ENCODE results near the gene DVL2. TPM values are rescaled to one million over a fixed set of nuclear protein-coding genes. Genes with fewer than 3 reads are reported as not detected.

Gene DVL2
- total and polyA plus RNA-seq, 2 of the 13 experiments (the other 11 are each of a cell fraction or from before 2014, with no cell fraction given): 5.7 to 38.2 TPM

- no peak for TF ChIP-seq MIXL1 (CRISPR knock-in tag; IDR thresholded peaks at IDR 0.05)
- TF ChIP-seq ZNF543 (CRISPR knock-in tag; IDR thresholded peaks at IDR 0.05): no peak
- no peak for TF ChIP-seq RORA (CRISPR knock-in tag; IDR thresholded peaks at IDR 0.05)
- TF ChIP-seq ELF1 (CRISPR knock-in tag; IDR thresholded peaks at IDR 0.05): peak; percentile 43; the same call in 1 of the 2 replicates
- no peak for TF ChIP-seq ZBTB25 (CRISPR knock-in tag; IDR thresholded peaks at IDR 0.05)
- TF ChIP-seq RXRB (CRISPR knock-in tag; IDR thresholded peaks at IDR 0.05; ENCODE audit: borderline replicate concordance): peak; percentile 99
- TF ChIP-seq ZC3H4 (CRISPR knock-in tag; IDR thresholded peaks at IDR 0.05; ENCODE audit: borderline replicate concordance): no peak
- peak; percentile 74; the same call in 1 of the 2 replicates for TF ChIP-seq MXD3 (CRISPR knock-in tag; IDR thresholded peaks at IDR 0.05)
- TF ChIP-seq REPIN1 (CRISPR knock-in tag; IDR thresholded peaks at IDR 0.05; ENCODE audit: borderline replicate concordance, low read depth): 0 out of 2 replicates have a peak, but pooled peaks have one; percentile 16
- TF ChIP-seq SAP130 (CRISPR knock-in tag; IDR thresholded peaks at IDR 0.05; ENCODE audit: low read depth): peak; percentile 86
- TF ChIP-seq ZNF333 (CRISPR knock-in tag; IDR thresholded peaks at IDR 0.05; ENCODE audit: borderline replicate concordance): peak; percentile 32; the same call in 1 of the 2 replicates
- peak; percentile 54; the same call in 1 of the 2 replicates for TF ChIP-seq ESRRA (CRISPR knock-in tag; IDR thresholded peaks at IDR 0.05; ENCODE audit: low read depth)
- no peak; the same call in 1 of the 2 replicates for TF ChIP-seq MAZ (IDR thresholded peaks at IDR 0.05; ENCODE audit: borderline replicate concordance, low read depth, low read length)
- TF ChIP-seq MAZ (CRISPR knock-in tag; IDR thresholded peaks at IDR 0.05; ENCODE audit: low read depth): peak; percentile 60; the same call in 1 of the 2 replicates
- TF ChIP-seq TAF1 (CRISPR knock-in tag; IDR thresholded peaks at IDR 0.05): peak; percentile 89
- peak; percentile 73 for TF ChIP-seq DNMT1 (CRISPR knock-in tag; IDR thresholded peaks at IDR 0.05)
- peak; percentile 28; the same call in 1 of the 2 replicates for TF ChIP-seq HNF4G (IDR thresholded peaks at IDR 0.05; ENCODE audit: borderline replicate concordance, low read depth, low read length)
- no peak for TF ChIP-seq HNF4G (CRISPR knock-in tag; IDR thresholded peaks at IDR 0.05; ENCODE audit: borderline replicate concordance, low read depth)
- peak; percentile 81; the same call in 1 of the 2 replicates for TF ChIP-seq ZNF280D (CRISPR knock-in tag; IDR thresholded peaks at IDR 0.05)
- peak; percentile 21; the same call in 1 of the 2 replicates for TF ChIP-seq NRL (CRISPR knock-in tag; IDR thresholded peaks at IDR 0.05; ENCODE audit: borderline replicate concordance)
- peak; percentile 73 for TF ChIP-seq SP4 (CRISPR knock-in tag; IDR thresholded peaks at IDR 0.05)
- TF ChIP-seq ZNF569 (CRISPR knock-in tag; IDR thresholded peaks at IDR 0.05; ENCODE audit: borderline replicate concordance): peak; percentile 84; the same call in 1 of the 2 replicates
- 0 out of 2 replicates have a peak, but pooled peaks have one; percentile 36 for TF ChIP-seq ZBTB2 (CRISPR knock-in tag; IDR thresholded peaks at IDR 0.05; ENCODE audit: low read depth)
- TF ChIP-seq ZFY (CRISPR knock-in tag; IDR thresholded peaks at IDR 0.05): peak; percentile 77
- TF ChIP-seq NFRKB (IDR thresholded peaks at IDR 0.05): no peak
Measured at GRCh38 chr17:7219812-7220592, 14.3 kb downstream of the DVL2 start, which contains the start of the genes ACADVL and DLG4 (continued).

All from HepG2 (cell line).